Fibroblast of lung (primary cell): Measurements from ENCODE around the gene RAN.

Source experiments
- EZH2 ChIP-seq: IDR thresholded peaks from 2 replicates; pipeline ENCODE4 v1.5.1; 2012; ENCODE audit warnings: low read length, control low read depth, mild to moderate bottlenecking; ENCODE audit errors: missing control alignments
- TF ChIP-seq, protein P1 (sequence below), 2 donors: IDR thresholded peaks in 1 of 2; conservative IDR thresholded peaks in 1 of 2; 1 replicate in 1 of 2; 2 replicates in 1 of 2; pipeline ENCODE4 v1.5.1; 2011 to 2012; ENCODE audit warnings: low read length in 2 of 2, control low read depth in 1 of 2, inconsistent platforms in 1 of 2, low read depth in 1 of 2, mild to moderate bottlenecking in 1 of 2

DNA sequence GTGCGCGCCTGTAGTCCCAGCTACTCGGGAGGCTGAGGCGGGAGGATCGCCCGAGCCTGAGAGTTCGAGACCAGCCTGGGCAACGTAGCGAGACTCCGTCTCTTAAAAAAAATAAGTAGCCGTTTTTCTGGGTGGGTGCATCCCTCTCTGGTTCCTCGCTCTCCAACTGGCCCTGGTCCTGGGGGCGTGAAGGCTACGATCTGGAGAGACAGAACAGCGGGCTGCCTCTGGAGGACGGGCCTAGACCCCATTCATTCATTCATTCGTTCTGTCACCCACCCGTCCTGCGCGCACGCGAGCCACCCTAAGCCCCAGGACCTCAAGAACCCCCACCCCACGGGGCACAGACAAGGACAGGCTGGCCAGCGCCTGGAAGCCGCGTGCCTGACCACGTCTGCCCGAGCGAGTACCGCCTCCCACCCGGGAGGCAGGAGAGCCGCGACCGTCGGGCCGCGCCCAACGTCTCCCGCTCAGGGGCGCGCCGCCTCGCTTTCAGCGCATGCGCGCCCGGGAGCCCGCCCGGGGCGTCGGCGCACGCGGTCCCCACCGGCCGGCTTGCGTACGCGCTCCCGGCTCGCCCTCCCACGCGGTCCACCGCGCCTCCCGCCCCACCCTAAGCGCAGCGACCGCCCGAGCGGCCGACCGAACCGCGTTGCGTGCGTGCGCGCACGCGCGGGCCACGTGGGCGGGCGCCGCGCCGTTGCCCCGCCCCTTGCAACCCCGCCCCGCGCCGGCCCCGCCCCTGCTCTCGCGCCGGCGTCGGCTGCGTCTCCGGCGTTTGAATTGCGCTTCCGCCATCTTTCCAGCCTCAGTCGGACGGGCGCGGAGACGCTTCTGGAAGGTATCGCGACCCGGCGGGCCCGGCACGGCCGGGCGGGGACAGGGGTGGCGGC lies at the start of gene RAN:
- no peak for TF ChIP-seq EZH2
- TF ChIP-seq, protein P1, sequence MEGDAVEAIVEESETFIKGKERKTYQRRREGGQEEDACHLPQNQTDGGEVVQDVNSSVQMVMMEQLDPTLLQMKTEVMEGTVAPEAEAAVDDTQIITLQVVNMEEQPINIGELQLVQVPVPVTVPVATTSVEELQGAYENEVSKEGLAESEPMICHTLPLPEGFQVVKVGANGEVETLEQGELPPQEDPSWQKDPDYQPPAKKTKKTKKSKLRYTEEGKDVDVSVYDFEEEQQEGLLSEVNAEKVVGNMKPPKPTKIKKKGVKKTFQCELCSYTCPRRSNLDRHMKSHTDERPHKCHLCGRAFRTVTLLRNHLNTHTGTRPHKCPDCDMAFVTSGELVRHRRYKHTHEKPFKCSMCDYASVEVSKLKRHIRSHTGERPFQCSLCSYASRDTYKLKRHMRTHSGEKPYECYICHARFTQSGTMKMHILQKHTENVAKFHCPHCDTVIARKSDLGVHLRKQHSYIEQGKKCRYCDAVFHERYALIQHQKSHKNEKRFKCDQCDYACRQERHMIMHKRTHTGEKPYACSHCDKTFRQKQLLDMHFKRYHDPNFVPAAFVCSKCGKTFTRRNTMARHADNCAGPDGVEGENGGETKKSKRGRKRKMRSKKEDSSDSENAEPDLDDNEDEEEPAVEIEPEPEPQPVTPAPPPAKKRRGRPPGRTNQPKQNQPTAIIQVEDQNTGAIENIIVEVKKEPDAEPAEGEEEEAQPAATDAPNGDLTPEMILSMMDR (conservative IDR thresholded peaks at IDR 0.05 in 1 of 2, IDR thresholded peaks at IDR 0.05 in 1 of 2; ENCODE audit: low read depth in 1 of 2, low read length in 2 of 2): no peak
